ENCODE measurements around the gene BOLA2. TPM values are rescaled to one million over a fixed set of nuclear protein-coding genes. Genes with fewer than 3 reads are reported as not detected.
"Not testable (repeated sequence)": the region's sequence is repeated elsewhere in the genome, so short reads cannot be mapped to it uniquely, and the experiment has no call there.

BOLA2 gene
- 10 to 100 TPM; 15.4 to 16.2 (median 16.2) TPM for total RNA-seq

GRCh38 chr16:29454269-29454668 lies at the start of gene BOLA2, which contains the start of gene SLX1B:
Gene BOLA2, minus strand, starts transcription at chr16:29454351. Its CDS starts 98 bp downstream, at chr16:29454253.
Gene SLX1B, plus strand, starts transcription at chr16:29454533.
- intact Hi-C loops (cut with DNase I; ENCODE audit: low total_unique reads); H3K4me1 ChIP-seq; DNase-seq (ENCODE audit: low spot score in 2 of 2); H3K4me3 ChIP-seq; H3K27ac ChIP-seq; H3K27me3 ChIP-seq; H3K9me3 ChIP-seq; H3K36me3 ChIP-seq: not testable (repeated sequence)

DNA sequence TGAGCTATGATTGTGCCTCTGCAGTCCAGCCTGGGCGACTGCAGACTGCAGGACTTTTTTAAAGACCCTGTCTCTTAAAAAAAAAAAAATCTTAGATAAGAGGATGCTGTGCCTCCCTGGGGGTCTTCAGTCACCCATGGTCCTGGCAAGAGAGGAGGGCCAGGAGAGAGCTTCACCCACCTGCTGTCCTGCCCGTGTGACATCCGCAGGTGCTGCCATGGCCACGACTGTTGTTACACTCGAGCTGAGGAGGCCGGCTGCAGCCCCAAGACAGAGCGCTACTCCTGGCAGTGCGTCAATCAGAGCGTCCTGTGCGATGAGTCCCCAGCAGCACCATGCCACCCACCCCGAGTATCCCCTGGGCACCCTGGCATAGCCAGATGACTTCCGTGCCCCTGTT lies 28.1 kb upstream of the BOLA2 start:
- H3K4me3 ChIP-seq; H3K9me3 ChIP-seq; H3K4me1 ChIP-seq; H3K27ac ChIP-seq; H3K27me3 ChIP-seq; H3K36me3 ChIP-seq; intact Hi-C loops (cut with DNase I; ENCODE audit: low total_unique reads): not testable (repeated sequence)
- peak in 1 of 2 donors; percentile 43 for DNase-seq (ENCODE audit: low spot score in 2 of 2)

GRCh38 chr16:29472065-29472464 lies 17.9 kb upstream of the BOLA2 start:
- DNase-seq (ENCODE audit: low spot score in 2 of 2); H3K27ac ChIP-seq; intact Hi-C loops (cut with DNase I; ENCODE audit: low total_unique reads): not testable (repeated sequence)

GRCh38 chr16:29469660-29470059 lies 15.5 kb upstream of the BOLA2 start:
- H3K27me3 ChIP-seq; H3K4me1 ChIP-seq; H3K9me3 ChIP-seq; H3K36me3 ChIP-seq; intact Hi-C loops (cut with DNase I; ENCODE audit: low total_unique reads): not testable (repeated sequence)
- peak overlapping the region in 1 of 3 donors; percentile 50 for H3K4me3 ChIP-seq
- DNase-seq (ENCODE audit: low spot score in 2 of 2), result peak; percentile 90 to 98
- peak overlapping the region in 1 of 2 donors; percentile 79 for H3K27ac ChIP-seq
- TF ChIP-seq POLR2AphosphoS5 (IDR thresholded peaks at IDR 0.05), result peak in 1 of 3 donors; percentile 23

More at GRCh38 chr16:29472065-29472464, 17.9 kb upstream of the BOLA2 start:
- H3K4me3 ChIP-seq, H3K36me3 ChIP-seq, H3K4me1 ChIP-seq, H3K27me3 ChIP-seq, H3K9me3 ChIP-seq: not testable (repeated sequence)

DNA sequence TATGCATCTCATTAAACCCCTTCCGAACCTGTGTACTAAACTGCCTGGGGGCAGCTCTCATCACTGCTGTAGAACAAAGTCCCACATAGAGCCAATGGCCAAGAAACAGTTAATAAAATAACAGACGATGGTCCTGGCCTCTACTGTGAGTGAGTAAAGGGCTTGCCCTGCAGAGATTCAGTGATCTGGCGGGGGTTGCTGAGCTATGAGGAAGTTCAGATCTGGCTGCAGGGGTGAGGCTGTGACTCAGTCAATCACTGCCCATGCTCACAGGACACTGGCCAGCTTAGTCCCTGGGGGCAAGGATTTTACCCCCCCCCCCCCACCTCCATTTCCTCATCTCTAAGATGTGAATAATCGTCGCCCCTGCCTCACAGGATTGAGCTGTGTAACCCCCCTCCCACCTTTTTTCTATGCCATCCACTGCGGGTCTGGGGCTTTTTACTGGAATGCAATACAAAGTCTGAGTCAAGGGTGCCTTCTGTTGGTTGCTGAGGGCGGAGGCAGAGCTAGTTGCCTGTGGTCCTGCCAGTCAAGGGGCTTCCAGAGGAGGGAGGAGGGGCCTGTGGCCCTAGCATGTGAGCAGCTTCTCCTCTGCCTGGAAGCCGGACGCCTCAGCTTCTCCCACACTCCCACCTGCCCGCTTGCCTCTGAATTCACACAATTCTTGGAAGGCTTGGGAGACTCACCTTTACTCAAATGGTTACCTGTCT lies 13.7 kb upstream of the BOLA2 start:
- intact Hi-C loops (cut with DNase I; ENCODE audit: low total_unique reads); H3K36me3 ChIP-seq; DNase-seq (ENCODE audit: low spot score in 2 of 2); H3K4me3 ChIP-seq; H3K27me3 ChIP-seq; H3K9me3 ChIP-seq; H3K4me1 ChIP-seq; H3K27ac ChIP-seq: not testable (repeated sequence)

GRCh38 chr16:29466904-29467303 lies 12.8 kb upstream of the BOLA2 start:
- intact Hi-C loops (cut with DNase I; ENCODE audit: low total_unique reads); H3K27me3 ChIP-seq; DNase-seq (ENCODE audit: low spot score in 2 of 2); H3K4me3 ChIP-seq; H3K9me3 ChIP-seq; H3K27ac ChIP-seq; H3K36me3 ChIP-seq; H3K4me1 ChIP-seq: not testable (repeated sequence)

DNA sequence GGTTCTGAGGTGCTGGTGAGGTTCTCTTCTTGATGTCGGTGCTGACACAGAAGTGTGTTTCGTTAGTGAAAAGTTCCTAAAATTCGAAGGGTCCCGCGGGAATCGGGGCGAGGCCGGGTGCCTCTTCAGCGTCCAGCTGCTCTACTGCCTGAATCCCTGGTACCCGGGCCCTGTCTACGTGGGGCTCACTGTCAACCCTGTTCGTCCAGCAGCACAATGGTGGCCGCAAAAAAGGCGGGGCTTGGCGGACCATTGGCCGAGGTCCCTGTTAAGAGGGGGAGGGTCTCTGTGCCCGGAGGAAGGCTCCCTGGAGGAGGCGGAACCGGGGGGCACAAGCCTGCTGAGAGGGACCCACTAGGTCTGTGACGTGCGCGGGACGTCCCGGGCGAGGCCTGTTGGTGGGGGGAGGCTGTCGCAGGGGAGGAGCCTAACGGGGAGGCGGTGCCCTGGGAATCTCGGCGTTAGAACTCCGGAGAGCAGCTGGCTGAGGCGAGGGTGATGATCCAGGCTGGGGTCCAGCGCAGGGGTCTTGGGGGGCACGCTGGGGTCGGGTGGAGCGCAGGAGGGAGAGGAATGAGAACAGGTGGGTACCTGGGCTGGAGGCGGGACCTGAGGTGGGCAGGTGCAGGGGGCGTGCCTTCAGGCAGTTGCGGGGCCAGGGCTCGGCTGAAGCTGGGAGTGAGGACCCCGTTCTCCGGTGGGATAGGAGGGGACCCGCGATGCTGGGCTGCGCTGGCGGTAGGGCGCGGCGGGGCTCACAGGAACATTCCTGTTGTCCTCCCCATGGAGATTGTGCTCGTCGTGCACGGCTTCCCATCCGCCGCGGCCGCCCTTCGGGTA lies 12.1 kb upstream of the BOLA2 start:
- intact Hi-C loops (cut with DNase I; ENCODE audit: low total_unique reads); H3K27ac ChIP-seq; H3K4me3 ChIP-seq; DNase-seq (ENCODE audit: low spot score in 2 of 2); H3K27me3 ChIP-seq; H3K36me3 ChIP-seq; H3K4me1 ChIP-seq; H3K9me3 ChIP-seq: not testable (repeated sequence)

DNA sequence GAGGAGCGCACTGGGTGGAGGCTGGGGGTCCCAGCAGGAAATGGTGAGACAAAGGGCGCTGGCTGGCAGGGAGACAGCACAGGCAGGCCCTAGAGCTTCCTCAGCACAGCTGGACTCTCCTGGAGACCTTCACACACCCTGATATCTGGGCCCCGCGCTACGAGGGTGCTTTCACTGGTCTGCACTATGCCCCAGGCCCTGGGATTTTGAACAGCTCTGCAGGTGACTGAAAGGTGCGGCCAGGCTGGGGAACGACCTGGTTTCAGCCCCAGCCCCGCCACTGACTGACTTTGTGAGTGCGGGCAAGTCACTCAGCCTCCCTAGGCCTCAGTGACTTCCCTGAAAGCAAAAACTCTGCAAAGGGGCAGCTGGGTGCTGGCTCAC lies 6.5 kb upstream of the BOLA2 start:
- H3K27ac ChIP-seq; intact Hi-C loops (cut with DNase I; ENCODE audit: low total_unique reads); H3K9me3 ChIP-seq; DNase-seq (ENCODE audit: low spot score in 2 of 2); H3K36me3 ChIP-seq; H3K4me3 ChIP-seq; H3K4me1 ChIP-seq; H3K27me3 ChIP-seq: not testable (repeated sequence)

- H3K36me3 ChIP-seq; H3K9me3 ChIP-seq; H3K27me3 ChIP-seq; H3K27ac ChIP-seq; H3K4me3 ChIP-seq; DNase-seq (ENCODE audit: low spot score in 2 of 2); intact Hi-C loops (cut with DNase I; ENCODE audit: low total_unique reads); H3K4me1 ChIP-seq: not testable (repeated sequence)
Measured at GRCh38 chr16:29459706-29460646, 5.8 kb upstream of the BOLA2 start, which contains the start of gene SULT1A4. Gene SULT1A4, plus strand, starts transcription at chr16:29459913. Its CDS starts 1,473 bp downstream, at chr16:29461386.

- H3K9me3 ChIP-seq; DNase-seq (ENCODE audit: low spot score in 2 of 2); H3K4me3 ChIP-seq; H3K27ac ChIP-seq; H3K4me1 ChIP-seq; H3K27me3 ChIP-seq; H3K36me3 ChIP-seq; intact Hi-C loops (cut with DNase I; ENCODE audit: low total_unique reads): not testable (repeated sequence)
Measured at GRCh38 chr16:29457660-29458059, 3.5 kb upstream of the BOLA2 start.

DNA sequence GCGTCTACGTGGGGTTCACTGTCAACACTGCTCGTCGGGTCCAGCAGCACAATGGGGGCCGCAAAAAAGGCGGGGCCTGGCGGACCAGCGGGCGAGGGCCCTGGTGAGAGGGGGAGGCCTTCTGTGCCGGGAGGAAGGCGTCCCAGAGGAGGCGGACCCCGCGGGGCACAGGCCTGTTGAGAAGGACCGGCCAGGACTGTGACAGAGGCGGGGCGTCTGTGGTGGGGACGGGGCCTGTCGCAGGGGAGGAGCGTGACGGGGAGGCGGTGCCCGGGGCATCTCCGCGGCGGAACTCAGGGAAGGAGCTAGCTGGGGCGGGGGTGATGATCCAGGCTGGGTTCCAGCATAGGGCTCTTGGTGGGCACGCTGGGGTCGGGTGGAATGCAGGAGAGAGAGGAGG lies 677 bp upstream of the BOLA2 start:
- H3K9me3 ChIP-seq; H3K27me3 ChIP-seq; H3K27ac ChIP-seq; intact Hi-C loops (cut with DNase I; ENCODE audit: low total_unique reads); DNase-seq (ENCODE audit: low spot score in 2 of 2); H3K4me1 ChIP-seq; H3K4me3 ChIP-seq; H3K36me3 ChIP-seq: not testable (repeated sequence)

GRCh38 chr16:29453754-29454153 lies 397 bp downstream of the BOLA2 start:
- H3K4me1 ChIP-seq; H3K9me3 ChIP-seq; H3K27ac ChIP-seq; H3K27me3 ChIP-seq; DNase-seq (ENCODE audit: low spot score in 2 of 2); intact Hi-C loops (cut with DNase I; ENCODE audit: low total_unique reads); H3K4me3 ChIP-seq; H3K36me3 ChIP-seq: not testable (repeated sequence)
